ENCODE results near the gene THG1L. TPM values are rescaled to one million over a fixed set of nuclear protein-coding genes. Genes with fewer than 3 reads are reported as not detected.

Gene THG1L
- total and polyA plus RNA-seq, 2 experiments from 2014 or later: 12.2 to 13.8 TPM

GRCh38 chr5:157756122-157756521 is 24.9 kb downstream of the THG1L start:
- Histone ChIP-seq H3K9me2 (ENCODE audit: insufficient read depth) (no peaks in the 10 kb centered on the region), H2AFZ (no peak overlapping the region), H3F3A (replicated peaks; ENCODE audit: low read depth) (no peaks in the 10 kb centered on the region), H3K27ac (ENCODE audit: low read depth) (no peak overlapping the region), H3K4me3 (no peak overlapping the region), H3K27me3 (ENCODE audit: insufficient read depth) (no peaks in the 10 kb centered on the region), H4K20me1 (replicated peaks; ENCODE audit: insufficient read depth) (no peaks in the 10 kb centered on the region; the same call in 1 of the 2 replicates), H3K4me2 (no peak overlapping the region), H3K4me1 (ENCODE audit: insufficient read depth) (no peaks in the 10 kb centered on the region), H3K79me2 (replicated peaks; ENCODE audit: insufficient read depth) (no peaks in the 10 kb centered on the region), H3K36me3 (ENCODE audit: insufficient read depth) (no peaks in the 10 kb centered on the region; the same call in 1 of the 2 replicates)
- no peak overlapping the region for H3K4me3 Mint-ChIP-seq
- H3K36me3 Mint-ChIP-seq (ENCODE audit: low read depth): no peaks in the 10 kb centered on the region; the same call in 2 of the 3 replicates
- no peak for ATAC-seq
- H3K4me1 Mint-ChIP-seq: no peaks in the 10 kb centered on the region
- no peak for TF ChIP-seq NANOG (IDR thresholded peaks at IDR 0.05; ENCODE audit: borderline replicate concordance)
- H3K27me3 Mint-ChIP-seq (ENCODE audit: insufficient read depth, low read depth, poor library complexity): peaks cover 2% of the 10 kb centered on the region
- DNase-seq (ENCODE audit: low spot score): no peak
- H3K9me3 Mint-ChIP-seq: no peaks in the 10 kb centered on the region; the same call in 2 of the 3 replicates
- H3K27ac Mint-ChIP-seq: no peak overlapping the region

- H3K4me2 ChIP-seq: no peak overlapping the region
- H3K27ac Mint-ChIP-seq: no peak overlapping the region
Observed at GRCh38 chr5:157758706-157759105, 27.5 kb downstream of the THG1L start.

More at GRCh38 chr5:157758706-157759105, 27.5 kb downstream of the THG1L start:
- Histone ChIP-seq H3K4me1 (ENCODE audit: insufficient read depth) (no peaks in the 10 kb centered on the region), H3K4me3 (no peak overlapping the region), H3K36me3 (ENCODE audit: insufficient read depth) (no peaks in the 10 kb centered on the region; the same call in 1 of the 2 replicates), H3K27ac (ENCODE audit: low read depth) (no peak overlapping the region), H3F3A (replicated peaks; ENCODE audit: low read depth) (no peaks in the 10 kb centered on the region), H3K79me2 (replicated peaks; ENCODE audit: insufficient read depth) (no peaks in the 10 kb centered on the region), H3K27me3 (ENCODE audit: insufficient read depth) (no peaks in the 10 kb centered on the region), H3K9me2 (ENCODE audit: insufficient read depth) (no peaks in the 10 kb centered on the region), H4K20me1 (replicated peaks; ENCODE audit: insufficient read depth) (no peaks in the 10 kb centered on the region; the same call in 1 of the 2 replicates), H2AFZ (no peak overlapping the region)
- Mint-ChIP-seq H3K4me3 (no peak overlapping the region), H3K36me3 (ENCODE audit: low read depth) (no peaks in the 10 kb centered on the region), H3K27me3 (ENCODE audit: insufficient read depth, low read depth, poor library complexity) (peaks cover 2% of the 10 kb centered on the region), H3K4me1 (no peaks in the 10 kb centered on the region), H3K9me3 (no peaks in the 10 kb centered on the region)
- DNase-seq (ENCODE audit: low spot score) (no peak), ATAC-seq (no peak)
- TF ChIP-seq ZNF462 (CRISPR knock-in tag; IDR thresholded peaks at IDR 0.05): no peak
- TF ChIP-seq EZH2 (IDR thresholded peaks at IDR 0.05; ENCODE audit: low read depth, unreplicated experiment): no peak
- TF ChIP-seq ETS1 (IDR thresholded peaks at IDR 0.05): no peak
- no peak for TF ChIP-seq REST (IDR thresholded peaks at IDR 0.05; ENCODE audit: unreplicated experiment)
- TF ChIP-seq CREB1 (CRISPR knock-in tag; IDR thresholded peaks at IDR 0.05; ENCODE audit: low read depth): no peak
